GM18907 (cell line): ENCODE data around the gene SPINK5.
"Not testable (repeated sequence)": the region's sequence is repeated elsewhere in the genome, so short reads cannot be mapped to it uniquely, and the experiment has no call there.

Experiments
- ATAC-seq: cut with Tn5 transposase; IDR thresholded peaks from one replicate; pipeline ENCODE4 v1.9.1; 2021; ENCODE audit warnings: mild to moderate bottlenecking, moderate library complexity; ENCODE audit not compliant: unreplicated experiment

SPINK5 gene, protein sequence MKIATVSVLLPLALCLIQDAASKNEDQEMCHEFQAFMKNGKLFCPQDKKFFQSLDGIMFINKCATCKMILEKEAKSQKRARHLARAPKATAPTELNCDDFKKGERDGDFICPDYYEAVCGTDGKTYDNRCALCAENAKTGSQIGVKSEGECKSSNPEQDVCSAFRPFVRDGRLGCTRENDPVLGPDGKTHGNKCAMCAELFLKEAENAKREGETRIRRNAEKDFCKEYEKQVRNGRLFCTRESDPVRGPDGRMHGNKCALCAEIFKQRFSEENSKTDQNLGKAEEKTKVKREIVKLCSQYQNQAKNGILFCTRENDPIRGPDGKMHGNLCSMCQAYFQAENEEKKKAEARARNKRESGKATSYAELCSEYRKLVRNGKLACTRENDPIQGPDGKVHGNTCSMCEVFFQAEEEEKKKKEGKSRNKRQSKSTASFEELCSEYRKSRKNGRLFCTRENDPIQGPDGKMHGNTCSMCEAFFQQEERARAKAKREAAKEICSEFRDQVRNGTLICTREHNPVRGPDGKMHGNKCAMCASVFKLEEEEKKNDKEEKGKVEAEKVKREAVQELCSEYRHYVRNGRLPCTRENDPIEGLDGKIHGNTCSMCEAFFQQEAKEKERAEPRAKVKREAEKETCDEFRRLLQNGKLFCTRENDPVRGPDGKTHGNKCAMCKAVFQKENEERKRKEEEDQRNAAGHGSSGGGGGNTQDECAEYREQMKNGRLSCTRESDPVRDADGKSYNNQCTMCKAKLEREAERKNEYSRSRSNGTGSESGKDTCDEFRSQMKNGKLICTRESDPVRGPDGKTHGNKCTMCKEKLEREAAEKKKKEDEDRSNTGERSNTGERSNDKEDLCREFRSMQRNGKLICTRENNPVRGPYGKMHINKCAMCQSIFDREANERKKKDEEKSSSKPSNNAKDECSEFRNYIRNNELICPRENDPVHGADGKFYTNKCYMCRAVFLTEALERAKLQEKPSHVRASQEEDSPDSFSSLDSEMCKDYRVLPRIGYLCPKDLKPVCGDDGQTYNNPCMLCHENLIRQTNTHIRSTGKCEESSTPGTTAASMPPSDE

DNA sequence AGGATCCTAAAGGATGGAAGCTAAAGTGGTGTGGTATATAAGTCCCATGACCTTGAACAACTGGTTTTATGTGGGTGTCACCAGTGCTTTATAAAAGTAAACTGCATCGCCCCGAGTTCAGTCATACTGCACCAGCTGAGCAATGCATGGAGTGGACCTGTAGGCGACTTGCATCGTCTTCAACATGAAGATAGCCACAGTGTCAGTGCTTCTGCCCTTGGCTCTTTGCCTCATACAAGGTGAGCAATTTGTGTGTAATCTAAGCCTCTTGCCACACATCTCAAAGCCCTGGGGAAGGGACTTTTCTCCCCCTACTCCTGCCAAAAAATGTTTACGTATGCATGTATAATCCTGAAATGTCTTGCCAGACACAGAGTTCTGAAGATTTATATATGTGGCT lies at the start of gene SPINK5:
TSS of gene SPINK5 (plus strand) at position 120 of the 400 bp plus-strand sequence. CDS start at position 185, 65 bp downstream.
- no peak for ATAC-seq

DNA sequence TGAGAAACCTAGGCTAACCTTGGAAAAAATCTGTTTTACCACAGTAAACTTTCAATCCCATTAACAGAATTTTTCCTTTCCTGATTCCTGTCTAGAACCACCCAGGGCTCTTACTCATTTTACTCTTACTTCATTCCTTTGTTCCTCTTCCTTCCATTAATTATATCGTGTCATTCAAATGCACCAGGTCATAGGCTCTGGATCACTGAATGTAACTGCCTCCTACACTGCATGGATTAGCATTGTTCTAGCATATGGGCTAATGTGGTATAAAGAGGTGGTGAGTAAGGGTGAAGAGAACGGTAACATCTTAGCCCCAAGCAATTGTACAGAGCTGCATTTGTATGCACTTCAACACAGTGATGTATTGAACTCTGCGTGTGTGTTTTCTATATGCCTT lies 49.5 kb upstream of the SPINK5 start:
- ATAC-seq, result no peak

DNA sequence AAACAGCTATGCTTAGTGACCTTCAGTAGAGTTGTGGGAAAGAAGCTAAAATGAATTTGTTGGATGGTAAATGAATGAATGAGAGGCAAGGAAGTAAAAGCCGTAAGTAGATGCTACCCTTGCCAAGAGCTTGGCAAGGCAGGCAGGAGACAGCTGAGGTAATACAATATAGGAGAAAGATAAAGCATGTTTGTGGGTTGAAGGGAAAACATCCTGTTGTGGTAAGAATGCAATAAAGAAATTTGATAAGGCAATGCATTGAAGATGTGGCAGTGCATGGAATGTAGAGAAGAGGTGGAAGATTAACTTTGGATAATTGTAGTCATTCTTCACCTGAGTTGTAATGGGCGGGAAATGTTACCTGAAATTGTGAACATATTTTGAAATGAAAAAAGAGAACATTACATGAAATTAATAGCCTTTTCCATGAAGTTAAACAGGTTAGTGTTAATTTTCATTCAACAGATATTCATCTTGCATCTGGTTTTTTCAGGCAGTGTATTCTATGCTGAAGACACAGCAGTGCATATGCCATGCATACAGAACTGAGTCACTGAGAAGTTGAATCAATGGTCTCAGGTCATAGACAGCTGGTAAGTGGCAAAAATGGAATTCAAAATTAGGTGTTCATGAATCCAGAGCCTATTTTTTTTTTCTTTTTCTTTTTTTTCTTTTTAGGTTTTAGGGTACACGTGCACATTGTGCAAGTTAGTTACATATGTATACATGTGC lies 43.4 kb upstream of the SPINK5 start:
- ATAC-seq, result no peak

DNA sequence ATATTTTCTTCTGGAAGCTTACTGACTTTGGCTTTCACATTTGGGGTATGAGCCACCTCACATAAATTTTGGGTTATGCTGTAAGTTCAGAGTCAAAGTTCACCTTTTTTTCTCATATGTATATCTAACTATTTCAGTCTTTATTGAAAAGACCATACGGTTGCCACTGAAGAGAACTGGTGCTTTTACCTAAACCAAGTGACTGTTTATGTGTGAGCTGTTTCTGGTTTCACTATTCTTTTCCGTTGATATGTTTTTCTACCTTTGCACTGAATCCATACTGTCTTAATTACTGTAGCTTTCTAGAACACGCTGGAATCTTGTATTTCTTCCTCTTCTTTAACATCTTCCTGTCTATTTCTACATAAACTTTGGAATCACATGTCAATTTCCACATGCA lies 36.3 kb upstream of the SPINK5 start:
- ATAC-seq, result no peak

DNA sequence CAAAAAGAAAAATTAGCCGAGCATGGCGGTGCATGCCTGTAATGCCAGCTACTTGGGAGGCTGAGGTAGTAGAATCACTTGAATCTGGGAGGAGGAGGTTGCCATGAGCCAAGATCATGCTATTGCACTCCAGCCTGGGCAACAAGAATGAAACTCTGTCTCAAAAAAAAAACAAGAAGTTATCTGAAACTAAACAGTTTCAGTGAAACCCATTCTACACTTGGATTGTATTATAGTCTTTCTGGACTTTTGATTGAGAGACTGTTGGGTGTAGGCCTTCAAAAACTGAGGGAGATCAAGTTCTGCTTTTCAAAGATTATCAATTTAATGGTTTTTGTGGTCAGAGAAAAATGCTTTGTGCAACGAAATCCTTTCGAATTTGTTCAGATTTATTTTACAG lies 34.6 kb upstream of the SPINK5 start:
- ATAC-seq, result no peak

DNA sequence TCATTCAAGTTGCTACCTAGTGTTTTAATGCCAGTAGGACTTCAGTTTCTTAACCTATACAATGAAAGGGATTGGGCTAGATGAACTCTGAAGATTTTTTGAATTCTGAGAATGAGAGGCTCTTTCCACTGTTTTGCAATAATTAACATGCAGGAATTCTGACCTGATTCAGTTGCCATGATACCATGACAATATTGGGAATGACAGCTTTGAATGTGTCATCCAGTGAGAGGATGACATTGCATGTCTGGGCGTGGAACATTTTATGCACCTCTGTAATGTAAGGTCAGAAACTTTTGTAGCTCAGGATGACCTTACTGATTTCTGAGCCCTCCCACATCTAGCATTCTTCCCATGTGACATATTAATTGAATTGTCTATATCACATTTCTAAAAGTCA lies 30.6 kb upstream of the SPINK5 start:
- ATAC-seq, result no peak

DNA sequence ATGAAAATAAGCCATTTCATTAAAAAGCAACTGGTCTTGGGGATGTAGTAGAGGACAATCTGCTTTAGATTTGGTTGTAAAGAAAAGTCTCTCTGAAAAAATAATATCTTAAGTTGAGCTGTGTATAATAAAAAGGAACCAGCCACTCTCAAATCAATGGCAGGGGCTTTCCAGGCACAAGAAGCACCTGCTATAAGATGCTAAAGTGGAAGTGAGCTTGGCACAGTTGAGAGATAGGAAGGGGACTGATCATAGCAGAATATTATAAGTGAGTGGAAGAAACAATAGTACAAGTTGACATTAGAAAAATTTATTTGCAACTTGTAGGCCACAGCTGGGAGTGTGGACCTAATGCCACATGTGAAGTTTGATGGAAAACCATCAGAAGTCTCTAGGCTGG lies 28.1 kb upstream of the SPINK5 start:
- ATAC-seq, result no peak

DNA sequence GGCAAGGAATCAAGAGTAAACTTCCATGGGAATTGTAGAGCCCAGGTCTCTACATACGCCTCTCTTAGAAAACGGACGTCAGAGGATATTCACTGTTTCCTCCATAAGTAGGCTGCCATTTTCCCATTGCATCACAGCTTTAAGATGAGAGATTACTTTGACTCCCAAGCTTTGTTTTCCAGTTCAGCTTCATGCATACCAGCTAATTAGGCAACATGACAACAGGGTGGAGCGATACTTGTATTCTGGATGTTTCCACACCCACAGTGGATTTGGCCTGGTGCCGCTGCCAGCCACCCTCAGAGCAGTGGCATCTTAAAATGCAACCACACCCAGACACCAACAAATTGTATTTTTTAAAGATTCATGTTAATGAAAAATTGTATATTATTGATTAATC lies 20.9 kb upstream of the SPINK5 start:
- no peak for ATAC-seq

DNA sequence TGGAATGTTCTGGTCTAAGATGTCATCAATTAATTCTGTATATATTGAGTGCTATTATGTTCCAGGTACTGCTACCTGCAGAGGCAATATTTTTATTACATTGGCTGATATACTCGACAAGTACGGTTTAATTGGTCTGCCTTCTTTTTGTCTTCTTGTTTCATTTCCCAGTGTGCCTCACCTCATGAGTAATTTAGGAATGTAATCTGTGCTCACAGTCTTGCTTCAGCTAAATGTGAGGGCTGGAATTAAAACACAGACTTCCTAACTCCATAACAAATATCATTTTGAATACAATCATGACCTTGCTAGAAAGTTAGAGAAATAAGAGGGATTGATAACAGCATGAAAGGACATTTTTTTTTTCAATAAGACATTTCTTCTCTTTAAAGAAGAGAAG lies 20.1 kb upstream of the SPINK5 start:
- no peak for ATAC-seq

DNA sequence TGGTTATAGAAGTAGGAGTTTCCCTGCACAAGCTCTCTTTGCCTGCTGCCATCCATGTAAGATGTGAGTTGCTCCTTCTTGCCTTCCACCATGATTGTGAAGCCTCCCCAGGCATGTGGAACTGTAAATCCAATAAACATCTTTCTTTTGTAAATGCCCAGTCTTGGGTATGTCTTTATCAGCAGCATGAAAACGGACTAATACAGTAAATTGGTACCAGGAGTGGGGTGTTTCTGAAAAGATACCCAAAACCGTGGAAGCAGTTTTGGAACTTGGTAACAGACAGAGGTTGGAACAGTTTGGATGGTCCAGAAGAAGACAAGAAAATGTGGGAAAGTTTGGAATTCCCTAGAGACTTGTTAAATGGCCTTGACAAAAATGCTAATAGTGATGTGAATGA lies 8.6 kb upstream of the SPINK5 start:
- not testable (repeated sequence) for ATAC-seq

DNA sequence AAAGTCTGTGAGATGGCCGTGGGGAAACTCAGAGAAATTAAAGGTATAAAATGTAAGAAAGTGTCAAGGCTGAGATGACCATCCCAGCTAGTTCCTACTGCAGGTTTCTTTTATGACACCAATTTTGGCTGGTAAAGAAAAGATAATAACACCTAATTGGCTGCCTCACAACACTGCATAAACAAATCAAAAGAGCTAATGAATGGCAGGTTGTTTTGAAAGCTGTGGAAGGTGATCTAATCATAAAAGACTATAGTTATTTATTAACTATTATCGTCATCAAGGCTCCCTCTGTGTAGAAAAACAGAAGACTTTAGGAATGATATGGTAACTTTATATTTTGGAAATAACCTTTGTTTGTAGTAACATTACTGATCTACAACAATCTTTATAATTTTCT lies 3.5 kb upstream of the SPINK5 start:
- no peak for ATAC-seq

DNA sequence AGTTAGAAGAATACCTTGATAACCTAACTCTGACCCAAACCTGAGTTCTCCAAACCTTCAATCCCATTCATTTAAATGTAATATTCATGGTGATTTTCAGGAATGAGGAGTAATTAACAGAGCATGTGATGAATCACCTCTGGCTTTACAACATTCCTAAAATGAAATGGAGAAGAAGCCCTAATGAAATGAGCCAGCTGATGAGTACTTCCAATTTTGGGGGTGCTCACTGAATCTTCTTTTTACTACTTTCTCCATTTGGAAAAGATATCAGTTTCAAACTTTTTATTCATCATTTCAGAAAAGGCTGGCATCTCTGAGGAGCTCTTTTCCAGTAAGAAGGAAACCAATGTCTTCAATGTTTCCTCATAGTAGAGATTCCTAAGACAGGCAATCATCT lies 2.9 kb upstream of the SPINK5 start:
- no peak for ATAC-seq

DNA sequence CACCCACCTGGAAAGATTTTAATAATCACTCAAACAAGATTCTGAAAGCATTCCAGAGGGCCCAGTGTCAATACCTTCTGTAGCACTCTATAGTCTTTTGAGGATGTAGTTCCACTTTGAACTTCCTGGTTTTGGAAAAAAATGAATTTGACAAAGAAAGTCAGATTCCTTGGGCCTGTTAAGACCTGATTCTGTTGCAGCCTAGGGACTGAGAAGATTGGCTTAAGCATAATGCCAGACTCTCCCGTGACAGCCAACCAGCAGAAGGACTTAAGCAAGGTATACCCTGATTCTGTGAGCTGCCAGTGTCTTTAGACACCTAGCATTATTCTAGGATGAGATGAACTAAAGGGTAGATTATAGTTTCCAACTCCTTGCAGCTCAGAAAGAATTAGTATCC lies 6.8 kb downstream of the SPINK5 start:
- no peak for ATAC-seq

DNA sequence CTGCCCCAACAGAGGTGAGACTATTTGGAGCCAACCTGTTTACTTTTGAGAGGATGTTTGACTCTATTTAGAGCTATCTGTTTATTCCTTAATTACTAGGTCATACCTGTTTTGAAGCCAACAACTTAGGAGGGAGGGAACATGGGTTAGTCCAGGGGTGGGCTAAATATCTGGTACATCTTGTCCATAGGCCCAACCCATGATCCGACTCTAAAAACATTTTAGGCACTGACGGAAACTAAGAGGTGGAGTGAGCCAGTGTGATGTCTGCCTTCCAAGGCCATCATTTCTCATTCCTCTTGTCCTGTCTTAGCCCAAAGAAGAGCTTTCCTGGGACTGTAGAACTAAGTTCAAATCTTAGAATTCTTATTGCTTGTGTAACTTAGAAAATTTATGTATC lies 8.4 kb downstream of the SPINK5 start:
- ATAC-seq, result no peak

DNA sequence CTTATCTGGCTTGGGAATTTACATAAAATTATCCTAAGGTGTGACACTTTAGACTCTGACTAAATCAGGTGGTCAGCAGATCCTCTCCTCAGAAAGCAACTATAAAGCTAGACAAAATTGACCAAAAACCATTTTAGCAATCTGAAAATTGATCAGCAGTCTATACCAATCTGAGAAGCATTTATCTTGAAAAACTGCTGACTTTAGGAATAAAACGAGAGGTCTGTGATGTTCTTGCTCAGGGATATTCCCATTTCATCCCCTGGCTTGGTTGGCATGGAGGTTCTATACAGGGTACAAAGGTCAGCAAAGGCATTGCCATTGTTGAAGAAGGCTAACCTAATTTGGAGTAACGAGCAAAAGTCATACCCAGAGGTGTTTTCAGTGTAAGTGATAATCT lies 11.7 kb downstream of the SPINK5 start:
- ATAC-seq, result no peak

DNA sequence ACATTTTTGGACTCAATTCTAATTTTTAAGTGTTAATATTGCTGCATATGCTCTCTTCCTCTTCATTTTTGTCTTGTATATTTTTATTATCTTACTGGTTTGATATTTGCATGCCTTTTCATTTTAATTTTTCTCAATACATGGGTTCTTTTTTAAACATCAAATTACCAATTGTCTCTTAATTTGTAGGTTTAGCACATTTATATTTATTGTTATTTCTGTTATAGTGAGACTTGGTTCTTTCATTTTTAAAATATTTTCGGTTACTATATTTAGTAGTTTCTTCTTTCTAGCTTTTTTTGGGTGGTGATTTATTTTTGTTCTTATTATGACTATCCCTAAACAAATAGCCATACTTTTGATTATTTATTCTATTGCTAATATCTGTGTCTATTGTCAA lies 19.4 kb downstream of the SPINK5 start:
- ATAC-seq, result no peak

DNA sequence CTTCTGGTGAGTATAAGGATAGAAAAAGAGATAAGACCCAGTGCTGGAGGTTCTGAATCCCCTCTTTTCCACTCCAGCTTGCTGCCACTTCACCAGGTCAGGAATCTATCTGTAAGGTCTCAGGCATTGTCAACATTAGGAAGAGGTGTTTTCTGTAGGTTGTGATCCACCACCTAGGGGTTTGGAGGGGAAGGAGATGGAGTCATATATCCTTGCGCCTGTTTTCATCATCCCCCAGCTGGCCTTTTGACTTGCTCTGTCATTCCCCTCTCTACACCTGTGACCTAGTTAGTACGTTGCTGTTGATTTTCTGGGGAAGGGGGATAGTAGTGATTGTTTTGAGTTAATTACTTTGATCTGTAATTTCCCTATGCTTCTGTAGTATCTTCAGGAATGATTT lies 20.5 kb downstream of the SPINK5 start:
- ATAC-seq, result no peak

DNA sequence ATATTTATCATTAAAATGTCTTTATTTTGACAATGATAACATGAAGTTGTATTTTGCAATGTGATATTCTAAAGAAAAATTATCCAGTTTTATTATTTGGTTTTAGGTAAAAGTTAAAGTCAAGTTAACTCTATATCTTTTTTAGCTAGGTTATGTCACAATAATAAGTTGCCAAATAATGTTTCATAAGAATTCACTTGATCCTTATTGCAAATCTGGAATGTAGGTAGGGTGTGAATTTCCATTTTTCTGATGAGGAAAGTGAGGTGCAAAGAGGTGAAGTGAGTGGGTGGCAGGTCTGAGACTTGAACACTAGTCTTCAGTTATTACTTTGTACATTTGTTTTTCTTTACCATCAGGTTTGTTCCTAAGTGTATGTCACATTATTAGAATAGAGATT lies 21.5 kb downstream of the SPINK5 start:
- no peak for ATAC-seq

DNA sequence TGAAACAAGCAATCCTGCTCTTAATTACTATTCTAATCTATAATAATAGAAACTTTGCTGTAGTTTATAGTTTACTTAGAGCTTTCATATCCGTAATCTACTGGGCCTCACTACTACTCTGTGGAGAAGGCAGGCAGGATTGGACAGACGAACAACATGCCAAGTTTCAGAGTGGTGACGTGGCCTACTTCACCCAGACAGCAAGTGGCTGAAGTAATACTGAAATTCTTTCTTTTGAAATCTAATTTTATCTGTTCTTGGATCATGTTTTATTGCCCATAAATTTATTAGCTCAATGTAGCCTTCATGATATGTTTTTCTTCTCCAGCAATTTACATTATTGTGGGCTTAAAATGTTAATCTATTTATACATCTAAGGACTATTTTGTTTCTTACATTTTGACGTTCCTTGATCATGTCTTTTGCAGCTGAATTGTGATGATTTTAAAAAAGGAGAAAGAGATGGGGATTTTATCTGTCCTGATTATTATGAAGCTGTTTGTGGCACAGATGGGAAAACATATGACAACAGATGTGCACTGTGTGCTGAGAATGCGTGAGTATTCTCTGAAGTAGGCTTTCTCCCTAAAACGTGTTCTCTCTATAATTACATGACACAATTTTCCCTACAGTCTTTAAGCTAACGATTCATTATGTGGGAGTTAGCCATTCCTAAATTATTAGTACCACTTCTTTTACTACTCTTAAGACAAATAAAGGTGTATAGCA lies 22.4 kb downstream of the SPINK5 start:
- ATAC-seq, result no peak

DNA sequence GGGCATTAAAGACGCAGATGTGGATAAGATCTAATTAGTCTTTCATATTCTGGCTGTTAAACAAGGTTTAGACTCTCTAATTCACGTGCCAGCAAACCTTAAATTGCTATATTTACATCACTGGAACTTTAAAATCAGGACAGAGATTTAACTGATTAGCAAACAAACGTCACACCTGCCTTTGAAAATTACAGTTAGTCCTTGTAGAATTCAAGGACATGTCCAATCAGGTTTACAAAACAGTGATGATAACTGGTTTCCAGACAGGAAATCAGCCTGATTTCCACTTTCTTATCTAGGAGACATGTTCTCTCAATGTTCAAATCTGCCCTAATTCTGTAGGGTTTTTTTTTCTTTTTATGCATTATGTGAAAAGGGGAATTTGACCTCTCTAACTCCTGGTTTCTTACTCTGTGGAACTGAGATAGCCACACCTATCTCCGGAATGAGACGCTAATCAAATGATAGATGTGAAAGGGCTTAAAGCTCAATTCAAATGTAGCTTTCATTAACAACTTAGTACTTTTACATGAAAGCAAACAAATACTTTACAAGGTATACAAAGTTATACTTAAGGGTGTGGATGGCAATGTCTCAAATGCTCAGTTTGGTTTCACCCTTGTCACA lies 26.5 kb downstream of the SPINK5 start:
- no peak for ATAC-seq
